CD8-positive, alpha-beta memory T cell (primary cell): ENCODE results near the gene CA5A. TPM values are rescaled to one million over a fixed set of nuclear protein-coding genes. Genes with fewer than 3 reads are reported as not detected.
A peak's percentile ranks its signal among the peaks of the same experiment; 100 is the strongest.
"Not testable (repeated sequence)": the region's sequence is repeated elsewhere in the genome, so short reads cannot be mapped to it uniquely, and the experiment has no call there.

Source experiments
- CTCF ChIA-PET: fragments of 350-600 bp; sonication (Branson Sonifier 250); formaldehyde crosslinking; loops from one replicate; lab custom pipeline; 2021; ENCODE audit warnings: antibody characterized with exemption; lab: Charles Lee
- POLR2A ChIA-PET: fragments of 350-600 bp; sonication (Branson Sonifier 250); formaldehyde crosslinking; loops from one replicate; lab custom pipeline; 2021; ENCODE audit warnings: antibody characterized with exemption; lab: Charles Lee
- DNase-seq, 5 donors: peaks; one replicate each; pipeline versions ENCODE4 v3.0.0 to v3.0.0-alpha.2; 2020 to 2022; ENCODE audit warnings: mixed read lengths in 1 of 5
- H3K27ac ChIP-seq: one replicate; pipeline ENCODE4 v1.7.0; 2013; ENCODE audit warnings: low read depth, mild to moderate bottlenecking, low read length, moderate library complexity
- H3K27me3 ChIP-seq: 2 replicates; pipeline ENCODE4 v1.7.0; 2013; ENCODE audit warnings: low read length, mild to moderate bottlenecking; ENCODE audit not compliant: insufficient read depth, poor library complexity, severe bottlenecking
- H3K36me3 ChIP-seq: 2 replicates; pipeline ENCODE4 v1.7.0; 2013; ENCODE audit warnings: mild to moderate bottlenecking, low read length, moderate library complexity; ENCODE audit not compliant: insufficient read depth
- H3K4me1 ChIP-seq: 2 replicates; pipeline ENCODE4 v1.7.0; 2013; ENCODE audit warnings: mild to moderate bottlenecking, low read length, moderate library complexity; ENCODE audit not compliant: insufficient read depth
- H3K4me3 ChIP-seq: 2 replicates; pipeline ENCODE4 v1.7.0; 2013; ENCODE audit warnings: mild to moderate bottlenecking, low read length
- H3K9me3 ChIP-seq: 2 replicates; pipeline ENCODE4 v1.7.0; 2013; ENCODE audit warnings: mild to moderate bottlenecking, low read length
- H3K27ac Mint-ChIP-seq, 8 donors: one replicate each; pipeline ENCODE4 v1.8.0; 2020 to 2021; ENCODE audit warnings: mixed read lengths in 8 of 8, mild to moderate bottlenecking in 6 of 8, inconsistent platforms in 3 of 8, moderate library complexity in 3 of 8
- H3K27me3 Mint-ChIP-seq, 2 donors: one replicate each; pipeline ENCODE4 v1.8.0; 2020 to 2021; ENCODE audit warnings: mixed read lengths in 2 of 2, mild to moderate bottlenecking in 1 of 2, moderate library complexity in 1 of 2
- H3K36me3 Mint-ChIP-seq, 3 donors: one replicate each; pipeline ENCODE4 v1.8.0; 2020 to 2021; ENCODE audit warnings: mixed read lengths in 3 of 3, inconsistent platforms in 1 of 3, mild to moderate bottlenecking in 1 of 3
- H3K4me1 Mint-ChIP-seq, 3 donors: one replicate each; pipeline ENCODE4 v1.8.0; 2020 to 2021; ENCODE audit warnings: mixed read lengths in 3 of 3, inconsistent platforms in 1 of 3, mild to moderate bottlenecking in 1 of 3
- H3K4me3 Mint-ChIP-seq, 7 donors: one replicate each; pipeline ENCODE4 v1.8.0; 2020 to 2021; ENCODE audit warnings: mixed read lengths in 7 of 7, mild to moderate bottlenecking in 6 of 7, moderate library complexity in 4 of 7, inconsistent platforms in 2 of 7
- H3K9me3 Mint-ChIP-seq, 5 donors: one replicate each; pipeline ENCODE4 v1.8.0; 2020 to 2022; ENCODE audit warnings: mixed read lengths in 5 of 5, mild to moderate bottlenecking in 3 of 5, moderate library complexity in 2 of 5, inconsistent platforms in 1 of 5
- polyA plus RNA-seq: library from polyadenylated mRNA; unstranded; fragments of 300-500 nt; fragmentation: Illumina TruSeq; gene quantifications from one replicate; pipeline ENCODE4 v1.2.3, GENCODE V29; 2021
- total RNA-seq, 2 experiments: library from RNA; stranded (reverse); gene quantifications; one replicate each; pipeline ENCODE4 v1.2.3, GENCODE V29; 2021

CA5A gene
- total and polyA plus RNA-seq, 3 experiments from 2014 or later = not detected

DNA sequence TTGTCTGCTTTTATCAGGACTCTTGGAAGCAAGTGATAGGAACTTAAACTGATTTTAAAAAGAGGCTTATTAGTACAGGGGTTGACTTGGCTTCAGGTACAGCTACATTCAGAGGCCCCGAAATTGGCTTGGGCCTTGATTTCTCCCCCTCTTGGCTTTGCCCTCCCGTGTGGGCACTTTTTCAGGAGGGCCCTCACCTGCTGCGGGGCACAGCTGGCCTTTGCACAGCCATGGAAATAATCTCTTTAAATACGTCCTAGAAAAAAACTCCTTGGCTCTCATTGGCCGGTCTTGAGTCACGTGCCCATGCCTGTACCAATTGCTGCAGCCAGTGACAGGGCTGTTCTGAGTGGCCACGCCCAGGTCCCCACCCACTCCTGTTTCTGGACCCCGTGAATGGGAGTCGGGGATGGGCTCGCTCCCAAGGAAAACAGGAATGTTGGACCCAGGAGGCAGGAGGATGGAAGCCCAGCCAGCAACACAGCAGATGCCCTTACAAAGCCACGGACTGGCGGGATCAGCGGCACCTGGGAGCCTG lies 15.0 kb downstream of the CA5A start:
- Histone ChIP-seq H3K36me3 (no peaks in the 10 kb centered on the region), H3K27me3 (no peaks in the 10 kb centered on the region), H3K27ac (no peak overlapping the region), H3K4me1 (peaks cover 3% of the 10 kb centered on the region), H3K4me3 (no peak overlapping the region), H3K9me3 (no peaks in the 10 kb centered on the region)
- no peak for DNase-seq
- ChIA-PET POLR2A (no interaction called here), CTCF (no interaction called here)
- Mint-ChIP-seq H3K36me3 (no peaks in the 10 kb centered on the region), H3K4me1 (peaks cover 0 to 2% (median 2%) of the 10 kb centered on the region in 3 donors), H3K27me3 (peaks cover 17 to 20% of the 10 kb centered on the region in 2 donors), H3K9me3 (no peaks in the 10 kb centered on the region), H3K4me3 (no peak overlapping the region), H3K27ac (no peak overlapping the region)

DNA sequence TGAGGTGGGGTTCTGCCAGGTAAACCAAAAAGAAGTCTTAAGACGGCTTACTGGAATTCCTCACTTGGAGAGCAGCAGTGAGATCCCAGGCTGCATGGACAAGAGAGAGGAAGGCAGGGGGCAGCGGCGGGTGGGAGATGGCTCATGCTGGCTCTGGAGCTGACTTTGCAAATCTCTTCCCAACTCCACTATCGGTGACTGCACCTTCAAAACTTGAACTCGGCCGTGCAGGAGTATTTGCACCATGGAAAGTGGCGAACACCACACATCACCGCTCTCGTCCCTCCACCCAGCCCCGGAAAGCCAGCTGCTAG lies 16.7 kb downstream of the CA5A start:
- Mint-ChIP-seq H3K36me3 (no peaks in the 10 kb centered on the region), H3K4me1 (no peaks in the 10 kb centered on the region), H3K4me3 (no peak overlapping the region), H3K27me3 (peaks cover 8 to 12% of the 10 kb centered on the region in 2 donors), H3K27ac (no peak overlapping the region), H3K9me3 (no peaks in the 10 kb centered on the region)
- Histone ChIP-seq H3K4me3 (no peak overlapping the region), H3K9me3 (no peaks in the 10 kb centered on the region), H3K27ac (no peak overlapping the region), H3K36me3 (no peaks in the 10 kb centered on the region), H3K4me1 (no peaks in the 10 kb centered on the region), H3K27me3 (no peaks in the 10 kb centered on the region)
- ChIA-PET CTCF (no interaction called here), POLR2A (no interaction called here)
- no peak for DNase-seq

DNA sequence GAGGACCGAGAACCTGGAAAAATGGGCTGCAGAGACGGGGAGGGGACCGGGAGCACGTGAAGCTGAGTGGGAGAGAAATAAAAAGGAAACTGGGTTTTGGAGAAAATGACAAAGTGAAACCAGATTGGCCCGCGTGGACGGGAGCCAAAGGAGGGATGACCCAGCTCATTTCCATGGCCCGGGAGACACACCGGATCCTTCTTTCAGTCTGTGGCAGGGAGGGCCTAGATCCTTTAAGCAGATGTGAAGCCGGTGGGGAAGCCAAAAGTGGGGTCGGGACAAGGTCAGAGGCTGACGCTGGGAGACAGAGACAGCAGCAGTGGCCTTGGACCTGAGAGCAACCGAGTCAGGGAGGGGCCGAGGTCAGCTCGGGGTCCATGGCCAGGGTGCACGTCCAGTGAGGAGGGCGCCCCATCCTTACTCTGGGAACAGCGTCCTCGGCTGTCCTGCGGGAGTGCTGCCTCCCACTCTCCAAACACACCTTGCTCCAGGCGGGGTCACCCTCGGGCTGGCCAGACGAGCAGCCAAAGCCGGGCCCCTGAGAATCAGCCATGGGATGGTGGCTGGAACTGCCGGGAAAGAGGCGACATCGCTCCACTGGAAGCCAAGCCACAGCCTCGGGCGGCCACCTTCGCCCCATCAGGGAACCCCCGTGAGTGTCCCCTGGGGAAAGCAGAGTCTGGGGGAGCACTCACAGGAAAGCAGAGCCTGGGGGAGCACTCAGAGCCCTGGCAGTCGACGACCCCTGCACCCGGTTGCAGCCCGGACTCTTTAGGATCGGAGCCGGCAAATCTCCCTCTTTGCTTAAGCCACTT lies 17.3 kb downstream of the CA5A start:
- Histone ChIP-seq H3K4me3 (no peak overlapping the region), H3K27ac (no peak overlapping the region), H3K9me3 (no peaks in the 10 kb centered on the region), H3K27me3 (no peaks in the 10 kb centered on the region), H3K36me3 (no peaks in the 10 kb centered on the region), H3K4me1 (no peaks in the 10 kb centered on the region)
- ChIA-PET CTCF (no interaction called here), POLR2A (no interaction called here)
- Mint-ChIP-seq H3K4me3 (no peak overlapping the region), H3K27ac (peak overlapping the region in 1 of 8 donors; percentile 90), H3K9me3 (no peaks in the 10 kb centered on the region), H3K36me3 (no peaks in the 10 kb centered on the region), H3K27me3 (peaks cover 5 to 12% of the 10 kb centered on the region in 2 donors), H3K4me1 (no peaks in the 10 kb centered on the region)
- DNase-seq = no peak

DNA sequence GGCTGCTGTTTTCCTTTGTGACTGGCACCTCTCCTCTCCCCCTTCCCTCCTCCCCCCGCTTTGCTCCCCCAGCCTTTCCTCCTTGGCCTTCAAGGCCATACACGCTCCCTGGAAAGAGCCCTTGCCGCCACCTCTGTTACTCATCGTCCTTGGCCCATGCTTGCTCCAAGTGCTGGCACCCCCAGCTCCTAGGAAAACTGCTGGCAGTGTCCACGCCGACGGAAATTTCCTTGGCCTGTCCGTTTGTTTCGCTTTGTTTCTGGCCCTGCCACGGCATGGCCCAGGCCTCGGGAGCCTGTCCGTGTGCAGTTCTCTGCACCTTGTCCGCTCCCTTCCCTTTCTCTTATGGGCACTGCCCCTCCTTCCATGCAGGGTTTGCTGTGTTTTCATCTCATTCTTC lies 18.0 kb downstream of the CA5A start:
- Histone ChIP-seq H3K27me3 (no peaks in the 10 kb centered on the region), H3K27ac (no peak overlapping the region), H3K9me3 (no peaks in the 10 kb centered on the region), H3K4me1 (no peaks in the 10 kb centered on the region), H3K4me3 (no peak overlapping the region), H3K36me3 (no peaks in the 10 kb centered on the region)
- H3K27ac Mint-ChIP-seq = peak overlapping the region in 1 of 8 donors; percentile 90
- H3K4me1 Mint-ChIP-seq = no peaks in the 10 kb centered on the region
- no peaks in the 10 kb centered on the region for H3K9me3 Mint-ChIP-seq
- H3K4me3 Mint-ChIP-seq = no peak overlapping the region
- H3K27me3 Mint-ChIP-seq = peaks cover 5 to 12% of the 10 kb centered on the region in 2 donors
- ChIA-PET POLR2A (no interaction called here), CTCF (no interaction called here)
- DNase-seq = no peak
- H3K36me3 Mint-ChIP-seq = no peaks in the 10 kb centered on the region

- no peaks in the 10 kb centered on the region for H3K27me3 ChIP-seq
- H3K4me1 ChIP-seq = no peaks in the 10 kb centered on the region
- H3K27ac ChIP-seq = no peak overlapping the region
- ChIA-PET CTCF (interaction anchor here (3.2 kb wide), 1 partner anchor 138 kb away, joined by 10 read pairs; no protein-coding TSS in a partner anchor), POLR2A (no interaction called here)
- Mint-ChIP-seq H3K27ac (peak overlapping the region in 2 of 8 donors; percentile 74 to 77), H3K36me3 (no peaks in the 10 kb centered on the region), H3K27me3 (peaks cover 7 to 12% of the 10 kb centered on the region in 2 donors), H3K9me3 (no peaks in the 10 kb centered on the region), H3K4me3 (no peak overlapping the region), H3K4me1 (no peaks in the 10 kb centered on the region)
- no peaks in the 10 kb centered on the region for H3K36me3 ChIP-seq
- H3K9me3 ChIP-seq = no peaks in the 10 kb centered on the region
- H3K4me3 ChIP-seq = no peak overlapping the region
- DNase-seq = no peak
These were observed 18.8 kb downstream of the CA5A start for GRCh38 chr16:87917503-87917902.

GRCh38 chr16:87914812-87915211 lies 21.5 kb downstream of the CA5A start:
- ChIA-PET CTCF (interaction anchor here (1.4 to 3.2 kb wide), 2 partner anchors 44 to 136 kb away, joined by 3 to 10 read pairs; no protein-coding TSS in a partner anchor), POLR2A (no interaction called here)
- no peaks in the 10 kb centered on the region for H3K4me1 Mint-ChIP-seq
- no peak overlapping the region for H3K4me3 Mint-ChIP-seq
- DNase-seq = no peak
- H3K9me3 Mint-ChIP-seq = no peaks in the 10 kb centered on the region
- Histone ChIP-seq H3K4me1 (no peaks in the 10 kb centered on the region), H3K27me3 (no peaks in the 10 kb centered on the region), H3K27ac (no peak overlapping the region), H3K36me3 (no peaks in the 10 kb centered on the region), H3K4me3 (no peak overlapping the region), H3K9me3 (no peaks in the 10 kb centered on the region)
- no peak overlapping the region for H3K27ac Mint-ChIP-seq
- peaks cover 11 to 12% of the 10 kb centered on the region in 2 donors for H3K27me3 Mint-ChIP-seq
- no peaks in the 10 kb centered on the region for H3K36me3 Mint-ChIP-seq

DNA sequence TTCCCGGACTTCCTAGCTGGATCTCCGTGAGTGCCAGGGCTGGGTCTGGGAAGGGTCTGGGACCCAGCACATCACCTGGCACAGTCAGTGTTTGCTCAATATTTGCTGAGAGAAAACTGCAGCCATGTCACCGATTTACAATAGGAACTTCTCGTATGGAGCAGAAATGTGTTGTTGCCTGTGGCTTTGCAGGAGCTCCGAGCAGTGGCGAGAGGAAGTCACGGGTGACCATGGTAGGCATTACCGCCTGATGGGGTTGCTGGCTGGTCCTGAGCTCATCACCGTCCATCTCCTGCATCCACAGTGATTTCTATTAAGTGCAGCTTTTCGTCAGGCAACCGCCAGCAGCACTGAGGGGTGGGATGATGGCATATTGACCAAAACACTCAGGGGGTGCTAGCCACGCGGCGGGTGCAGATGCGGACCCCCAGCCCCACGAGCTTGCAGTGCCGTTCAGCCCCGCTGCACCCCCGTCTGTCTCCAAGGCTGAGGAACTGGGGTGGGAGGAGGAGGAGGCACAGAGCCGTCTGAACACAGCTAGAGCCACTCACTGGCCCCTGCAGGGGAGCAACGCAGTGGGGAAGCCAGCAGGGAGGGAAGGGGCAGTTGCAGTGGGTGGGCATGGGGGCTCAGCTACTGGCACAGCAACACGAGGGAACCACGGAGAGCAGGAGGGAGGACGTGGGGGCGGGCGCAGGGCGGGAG lies 22.2 kb downstream of the CA5A start:
- H3K27me3 ChIP-seq, H3K4me3 ChIP-seq, DNase-seq, H3K27ac Mint-ChIP-seq, H3K9me3 Mint-ChIP-seq, H3K36me3 Mint-ChIP-seq, H3K4me1 ChIP-seq, POLR2A ChIA-PET, H3K4me3 Mint-ChIP-seq, H3K36me3 ChIP-seq, H3K9me3 ChIP-seq, H3K27ac ChIP-seq, H3K4me1 Mint-ChIP-seq: not testable (repeated sequence)
- peaks cover 13 to 14% of the 10 kb centered on the region in 2 donors for H3K27me3 Mint-ChIP-seq
- CTCF ChIA-PET = interaction anchor here (0.8 to 10.1 kb wide), 4 partner anchors 43 to 137 kb away, joined by 3 to 68 read pairs (median 8); no protein-coding TSS in a partner anchor

- Mint-ChIP-seq H3K4me3 (peak overlapping the region in 5 of 7 donors; percentile 21 to 55 (median 35)), H3K27ac (peak overlapping the region in 1 of 8 donors; percentile 47)
These were observed 23.6 kb downstream of the CA5A start for GRCh38 chr16:87912691-87913090.

More at GRCh38 chr16:87912691-87913090, 23.6 kb downstream of the CA5A start:
- POLR2A ChIA-PET, H3K27me3 ChIP-seq, H3K36me3 Mint-ChIP-seq, H3K9me3 Mint-ChIP-seq, H3K36me3 ChIP-seq, H3K27ac ChIP-seq, DNase-seq, H3K4me3 ChIP-seq, H3K4me1 ChIP-seq, H3K4me1 Mint-ChIP-seq, H3K9me3 ChIP-seq, H3K27me3 Mint-ChIP-seq: not testable (repeated sequence)
- CTCF ChIA-PET = interaction anchor here (2.4 to 10.1 kb wide), 2 partner anchors 63 to 133 kb away, joined by 10 to 68 read pairs; no protein-coding TSS in a partner anchor
